Neural crest cell (in vitro differentiated cells): ENCODE data around the gene KCNA3. TPM values are rescaled to one million over a fixed set of nuclear protein-coding genes. Genes with fewer than 3 reads are reported as not detected.

Experiments used
- DNase-seq: peaks from one replicate; pipeline ENCODE4 v3.0.0; 2021; ENCODE audit warnings: low read depth, mixed read lengths, low spot score
- H3K27ac Mint-ChIP-seq: one replicate; pipeline ENCODE4 v1.8.0; 2021; ENCODE audit warnings: mild to moderate bottlenecking, mixed read lengths; ENCODE audit not compliant: unreplicated experiment
- H3K27me3 Mint-ChIP-seq: 2 replicates; pipeline ENCODE4 v1.8.0; 2021; ENCODE audit warnings: low read depth, mild to moderate bottlenecking, mixed read lengths
- H3K36me3 Mint-ChIP-seq: 2 replicates; pipeline ENCODE4 v1.8.0; 2021; ENCODE audit warnings: low read depth, mild to moderate bottlenecking, mixed read lengths
- H3K4me1 Mint-ChIP-seq: 2 replicates; pipeline ENCODE4 v1.8.0; 2021; ENCODE audit warnings: mixed read lengths
- H3K4me3 Mint-ChIP-seq: one replicate; pipeline ENCODE4 v1.8.0; 2021; ENCODE audit warnings: mild to moderate bottlenecking, mixed read lengths
- H3K9me3 Mint-ChIP-seq: 2 replicates; pipeline ENCODE4 v1.8.0; 2021; ENCODE audit warnings: mixed read lengths
- total RNA-seq: library from RNA; stranded (reverse); gene quantifications from 2 replicates; pipeline ENCODE4 v1.2.1, GENCODE V29; 2021
- TF ChIP-seq, protein P1 (sequence below): fragments of 200-600 bp; sonication (generic); conservative IDR thresholded peaks from 2 replicates; pipeline ENCODE4 v1.5.0; 2021; ENCODE audit warnings: antibody characterized with exemption, mild to moderate bottlenecking

Gene KCNA3
- total RNA-seq, 1 donor from 2014 or later: 2.8 TPM

DNA sequence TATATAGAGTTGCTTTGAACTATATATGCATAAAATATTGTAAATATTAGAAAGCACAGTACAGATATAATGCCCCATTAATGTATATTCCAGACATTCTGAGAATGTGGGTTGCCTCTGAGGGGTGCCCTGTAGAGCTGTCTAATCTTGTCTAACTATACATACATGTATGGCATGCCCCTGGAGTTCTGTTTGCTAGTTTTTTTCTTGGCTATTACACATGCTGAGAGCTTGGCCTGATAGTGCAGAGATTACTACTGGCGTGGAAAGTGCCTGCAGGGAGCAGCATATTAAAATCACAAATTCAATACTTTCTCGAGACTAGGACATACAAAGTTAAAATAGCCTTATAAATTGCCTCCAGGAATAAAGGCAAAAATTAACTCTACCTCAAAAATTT lies 24.1 kb downstream of the KCNA3 start:
- Mint-ChIP-seq H3K27me3 (peaks cover 26% of the 10 kb centered on the region), H3K27ac (no peak overlapping the region), H3K4me1 (peaks cover 5% of the 10 kb centered on the region), H3K4me3 (no peak overlapping the region), H3K9me3 (no peaks in the 10 kb centered on the region), H3K36me3 (no peaks in the 10 kb centered on the region)
- TF ChIP-seq, protein P1, sequence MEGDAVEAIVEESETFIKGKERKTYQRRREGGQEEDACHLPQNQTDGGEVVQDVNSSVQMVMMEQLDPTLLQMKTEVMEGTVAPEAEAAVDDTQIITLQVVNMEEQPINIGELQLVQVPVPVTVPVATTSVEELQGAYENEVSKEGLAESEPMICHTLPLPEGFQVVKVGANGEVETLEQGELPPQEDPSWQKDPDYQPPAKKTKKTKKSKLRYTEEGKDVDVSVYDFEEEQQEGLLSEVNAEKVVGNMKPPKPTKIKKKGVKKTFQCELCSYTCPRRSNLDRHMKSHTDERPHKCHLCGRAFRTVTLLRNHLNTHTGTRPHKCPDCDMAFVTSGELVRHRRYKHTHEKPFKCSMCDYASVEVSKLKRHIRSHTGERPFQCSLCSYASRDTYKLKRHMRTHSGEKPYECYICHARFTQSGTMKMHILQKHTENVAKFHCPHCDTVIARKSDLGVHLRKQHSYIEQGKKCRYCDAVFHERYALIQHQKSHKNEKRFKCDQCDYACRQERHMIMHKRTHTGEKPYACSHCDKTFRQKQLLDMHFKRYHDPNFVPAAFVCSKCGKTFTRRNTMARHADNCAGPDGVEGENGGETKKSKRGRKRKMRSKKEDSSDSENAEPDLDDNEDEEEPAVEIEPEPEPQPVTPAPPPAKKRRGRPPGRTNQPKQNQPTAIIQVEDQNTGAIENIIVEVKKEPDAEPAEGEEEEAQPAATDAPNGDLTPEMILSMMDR: no peak
- DNase-seq: no peak

DNA sequence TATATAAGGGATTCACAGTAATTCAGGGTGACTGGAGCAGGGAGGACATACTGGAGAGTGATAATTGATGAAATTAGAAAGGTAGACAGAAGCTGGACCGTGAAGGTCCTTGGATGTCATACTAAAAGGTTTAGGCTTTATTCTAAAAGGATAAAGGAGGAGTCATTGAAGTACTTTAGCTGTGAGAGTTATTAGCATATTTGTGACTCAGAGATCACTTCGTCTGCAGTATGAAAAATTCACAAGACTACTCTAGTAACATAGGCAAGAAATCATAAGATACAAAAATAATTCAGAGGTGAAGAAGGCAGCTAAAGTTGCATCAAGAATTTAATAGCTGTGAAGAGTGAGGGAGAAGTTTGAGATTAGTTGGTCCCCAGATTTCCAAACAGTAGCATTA lies 26.3 kb downstream of the KCNA3 start:
- Mint-ChIP-seq H3K27ac (no peak overlapping the region), H3K9me3 (no peaks in the 10 kb centered on the region), H3K36me3 (no peaks in the 10 kb centered on the region), H3K4me3 (no peak overlapping the region), H3K4me1 (peaks cover 13% of the 10 kb centered on the region), H3K27me3 (peaks cover 27% of the 10 kb centered on the region)
- DNase-seq: no peak
- TF ChIP-seq, protein P1: no peak

DNA sequence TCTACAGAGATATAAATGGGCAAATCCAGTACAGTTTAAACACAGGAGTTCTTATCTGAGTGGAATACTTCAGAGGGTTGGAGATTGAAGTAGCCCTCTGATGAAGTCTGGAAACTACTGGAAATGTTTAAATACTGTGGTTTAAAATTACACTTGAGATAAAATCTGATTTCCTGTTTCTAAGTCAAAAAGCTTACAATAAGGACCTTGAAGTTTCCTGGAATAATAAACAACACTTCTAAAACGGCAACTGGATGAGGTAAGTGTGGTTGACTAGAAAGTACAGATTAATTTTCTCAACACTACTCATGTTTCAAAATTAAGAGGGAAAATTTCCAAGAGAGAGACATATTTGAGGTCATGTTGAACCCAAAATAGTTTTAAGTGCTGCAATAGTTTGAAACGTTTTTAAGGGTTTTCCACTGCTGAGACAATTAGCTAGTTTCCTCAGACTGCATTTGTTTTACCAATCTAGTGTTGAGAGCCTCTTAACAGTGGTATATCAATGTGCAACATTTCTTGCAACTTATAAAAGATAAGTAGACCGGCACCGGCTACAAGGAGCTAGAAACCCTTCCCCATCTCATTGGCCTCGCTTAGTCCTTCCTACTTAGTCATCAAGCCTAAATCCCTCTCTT lies 27.4 kb downstream of the KCNA3 start:
- Mint-ChIP-seq H3K27me3 (peaks cover 32% of the 10 kb centered on the region), H3K4me1 (peaks cover 8% of the 10 kb centered on the region), H3K4me3 (no peak overlapping the region), H3K9me3 (no peaks in the 10 kb centered on the region), H3K27ac (no peak overlapping the region), H3K36me3 (no peaks in the 10 kb centered on the region)
- DNase-seq: no peak
- TF ChIP-seq, protein P1: no peak

DNA sequence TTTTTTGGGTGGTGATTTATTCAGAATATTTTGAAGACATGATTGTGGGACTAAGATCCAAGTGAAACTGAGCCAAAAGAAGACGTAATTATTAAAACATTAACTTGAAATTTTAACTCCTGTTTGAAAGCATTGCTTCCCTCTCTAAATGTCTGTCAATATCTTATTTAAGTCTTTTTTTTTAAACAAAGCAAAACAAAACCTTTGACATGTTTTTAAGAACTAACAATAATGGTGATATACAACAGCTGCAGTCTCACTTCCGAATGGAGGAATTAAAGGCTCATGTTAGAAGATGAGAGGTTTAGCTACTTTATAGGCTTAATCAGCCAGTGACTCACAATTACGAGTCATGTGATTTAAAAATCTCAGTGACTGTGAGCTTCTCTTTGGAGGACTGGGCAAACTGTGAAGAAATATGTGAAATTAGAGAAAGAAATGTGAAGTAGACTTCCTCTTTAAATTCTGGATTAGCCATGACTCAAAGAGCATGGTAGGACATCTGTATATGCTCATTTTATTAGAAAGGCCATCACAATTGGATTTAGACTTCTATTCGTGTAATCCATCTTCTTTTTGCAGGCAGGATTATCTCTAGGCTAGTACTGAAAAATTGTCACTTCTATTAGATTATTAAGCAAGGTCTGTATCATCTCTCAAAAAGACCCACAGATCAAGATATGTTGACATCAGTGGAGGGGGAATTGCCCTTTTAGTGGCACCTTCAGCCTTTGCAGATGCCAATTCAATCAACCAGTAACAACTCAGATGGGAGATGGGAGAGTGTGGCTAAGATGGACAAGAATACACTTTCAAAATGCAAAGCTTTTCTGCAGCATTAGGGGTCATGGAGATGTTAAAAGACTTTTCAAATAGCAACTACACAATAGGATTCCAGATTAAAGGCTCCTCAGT lies 28.7 kb downstream of the KCNA3 start:
- Mint-ChIP-seq H3K36me3 (no peaks in the 10 kb centered on the region), H3K9me3 (no peaks in the 10 kb centered on the region), H3K27me3 (peaks cover 33% of the 10 kb centered on the region), H3K27ac (no peak overlapping the region), H3K4me3 (no peak overlapping the region), H3K4me1 (peaks cover 8% of the 10 kb centered on the region)
- TF ChIP-seq, protein P1: no peak
- DNase-seq: no peak

DNA sequence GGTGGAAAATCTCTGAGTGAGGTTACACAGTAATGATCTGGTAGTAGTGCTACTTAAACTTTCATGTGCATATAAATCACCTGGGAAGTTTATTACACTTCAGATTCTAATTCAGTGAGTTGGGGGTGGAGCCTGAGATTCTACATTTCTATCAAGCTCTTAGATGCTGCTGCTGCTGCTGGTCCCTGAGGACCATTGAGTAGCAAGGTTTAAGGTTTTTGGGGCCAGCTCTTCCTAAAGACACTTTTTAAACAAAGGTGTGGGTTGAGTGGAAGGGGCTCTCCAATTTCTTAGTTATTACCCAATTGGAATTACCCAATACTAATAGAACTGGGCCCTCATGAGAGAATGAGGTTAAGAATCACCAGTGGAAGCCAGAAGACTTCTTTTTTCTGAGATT lies 29.5 kb downstream of the KCNA3 start:
- Mint-ChIP-seq H3K36me3 (no peaks in the 10 kb centered on the region), H3K4me3 (no peak overlapping the region), H3K4me1 (peaks cover 8% of the 10 kb centered on the region), H3K9me3 (no peaks in the 10 kb centered on the region), H3K27me3 (peaks cover 35% of the 10 kb centered on the region), H3K27ac (no peak overlapping the region)
- DNase-seq: no peak
- TF ChIP-seq, protein P1: no peak
